ENCODE measurements around the gene ST6GAL1. TPM values are rescaled to one million over a fixed set of nuclear protein-coding genes. Genes with fewer than 3 reads are reported as not detected.
"Not testable (repeated sequence)": the region's sequence is repeated elsewhere in the genome, so short reads cannot be mapped to it uniquely, and the experiment has no call there.

Gene ST6GAL1
- total and polyA plus RNA-seq, 9 donors: 9.4 to 17.3 (median 13.0) TPM

GRCh38 chr3:187017511-187018230, 87.3 kb downstream of the ST6GAL1 start:
- no peaks in the 10 kb centered on the region for H3K9me3 ChIP-seq (replicated peaks; ENCODE audit: control insufficient read depth, low read depth, low read length)
- no peak overlapping the region for H3K4me3 ChIP-seq (ENCODE audit: low read length)
- 77% methylated on average over 7 of the region's 17 CpGs for WGBS (ENCODE audit: insufficient coverage)
- no peaks in the 10 kb centered on the region for H3K27me3 ChIP-seq (ENCODE audit: control insufficient read depth, insufficient read depth, low read length)
- peaks cover 2% of the 10 kb centered on the region for H3K4me1 ChIP-seq (ENCODE audit: control insufficient read depth, insufficient read depth, low read length)
- H3K36me3 ChIP-seq (ENCODE audit: control insufficient read depth, insufficient read depth, low read length): no peaks in the 10 kb centered on the region
- no peak for DNase-seq
- H3K27ac ChIP-seq (ENCODE audit: low read length): no peak overlapping the region

- WGBS (ENCODE audit: insufficient coverage): 87% methylated on average over 4 of the region's 4 CpGs
- H3K27me3 ChIP-seq (ENCODE audit: control insufficient read depth, insufficient read depth, low read length): no peaks in the 10 kb centered on the region
- H3K4me1 ChIP-seq (ENCODE audit: control insufficient read depth, insufficient read depth, low read length): no peaks in the 10 kb centered on the region
- no peak overlapping the region for H3K4me3 ChIP-seq (ENCODE audit: low read length)
- H3K36me3 ChIP-seq (ENCODE audit: control insufficient read depth, insufficient read depth, low read length): no peaks in the 10 kb centered on the region
- no peak overlapping the region for H3K27ac ChIP-seq (ENCODE audit: low read length)
- no peaks in the 10 kb centered on the region for H3K9me3 ChIP-seq (replicated peaks; ENCODE audit: control insufficient read depth, low read depth, low read length)
- no peak for DNase-seq
These were observed 89.3 kb downstream of the ST6GAL1 start for GRCh38 chr3:187019542-187020072.

- Histone ChIP-seq H3K4me1 (ENCODE audit: control insufficient read depth, insufficient read depth, low read length) (no peaks in the 10 kb centered on the region), H3K36me3 (ENCODE audit: control insufficient read depth, insufficient read depth, low read length) (no peaks in the 10 kb centered on the region), H3K9me3 (replicated peaks; ENCODE audit: control insufficient read depth, low read depth, low read length) (no peaks in the 10 kb centered on the region), H3K27ac (ENCODE audit: low read length) (no peak overlapping the region), H3K4me3 (ENCODE audit: low read length) (no peak overlapping the region), H3K27me3 (ENCODE audit: control insufficient read depth, insufficient read depth, low read length) (no peaks in the 10 kb centered on the region)
- no peak for DNase-seq
- no CpG with 5 or more reads among the region's 3 CpGs for WGBS (ENCODE audit: insufficient coverage)
These were observed 90.0 kb downstream of the ST6GAL1 start for GRCh38 chr3:187020376-187020775.

DNA sequence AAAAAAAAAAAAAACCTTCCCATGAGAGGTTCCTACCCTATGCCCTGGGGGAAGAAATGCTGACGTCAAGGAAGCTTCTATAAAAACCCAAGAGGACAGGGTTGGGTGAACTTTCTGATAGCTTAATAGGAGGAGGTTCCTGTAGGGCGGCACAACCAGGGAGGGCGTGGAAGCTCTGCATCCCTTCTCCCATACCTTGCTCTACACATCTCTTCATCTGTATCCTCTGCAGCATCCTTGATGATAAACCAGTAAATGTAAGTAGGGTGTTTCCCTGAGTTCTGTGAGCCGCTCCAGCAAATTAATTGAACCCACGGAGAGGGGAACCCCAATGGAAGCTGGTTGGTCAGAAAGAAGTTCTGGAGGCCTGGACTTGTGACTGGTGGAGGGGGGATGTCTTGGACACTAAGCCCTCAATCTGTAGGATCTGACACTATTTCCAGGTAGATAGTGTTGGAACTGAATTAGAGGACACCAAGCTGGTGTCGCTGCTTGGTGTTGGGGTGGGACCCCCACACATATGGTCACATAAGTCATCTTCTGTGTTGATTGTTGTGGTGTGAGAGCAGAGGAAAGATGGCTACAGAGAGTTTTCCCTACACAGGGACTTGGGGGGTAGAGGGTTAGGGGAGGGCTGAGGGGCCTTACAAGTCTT, 91.5 kb downstream of the ST6GAL1 start:
- no peak for DNase-seq
- Histone ChIP-seq H3K36me3 (ENCODE audit: control insufficient read depth, insufficient read depth, low read length) (no peaks in the 10 kb centered on the region), H3K4me1 (ENCODE audit: control insufficient read depth, insufficient read depth, low read length) (no peaks in the 10 kb centered on the region), H3K9me3 (replicated peaks; ENCODE audit: control insufficient read depth, low read depth, low read length) (no peaks in the 10 kb centered on the region), H3K4me3 (ENCODE audit: low read length) (no peak overlapping the region), H3K27me3 (ENCODE audit: control insufficient read depth, insufficient read depth, low read length) (no peaks in the 10 kb centered on the region), H3K27ac (ENCODE audit: low read length) (no peak overlapping the region)
- 74% methylated on average over 2 of the region's 6 CpGs for WGBS (ENCODE audit: insufficient coverage)

DNA sequence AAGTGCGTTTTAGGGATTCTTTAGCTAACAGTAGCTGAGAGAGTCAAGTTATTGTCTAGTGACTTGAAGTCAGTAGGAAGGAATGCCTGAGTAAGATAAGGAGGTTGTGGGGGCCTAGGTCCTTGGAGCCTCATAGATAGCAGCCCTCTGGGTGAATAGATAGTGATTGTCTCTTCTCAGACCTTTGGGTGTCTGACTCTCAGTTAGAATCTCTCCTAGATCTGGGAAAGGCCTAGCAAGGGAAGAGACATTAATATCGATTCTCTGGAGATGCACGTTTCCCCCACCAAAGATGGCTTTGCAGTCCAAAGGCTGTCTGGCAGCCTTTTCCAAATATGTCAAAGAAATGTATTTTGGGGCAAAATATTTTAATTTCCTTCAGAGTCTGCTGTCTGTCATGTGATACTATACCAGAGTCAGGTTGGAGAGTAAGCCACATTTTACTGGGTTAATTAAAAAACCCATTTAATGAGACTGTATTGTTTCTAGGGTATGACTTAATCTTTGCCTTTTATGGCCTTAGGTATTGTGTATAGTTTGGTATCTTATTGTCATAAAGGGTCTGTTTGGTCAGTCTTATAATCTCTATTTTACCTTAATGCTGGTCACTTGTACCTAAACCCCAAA, 92.2 kb downstream of the ST6GAL1 start:
- Histone ChIP-seq H3K27ac (ENCODE audit: low read length) (no peak overlapping the region), H3K27me3 (ENCODE audit: control insufficient read depth, insufficient read depth, low read length) (no peaks in the 10 kb centered on the region), H3K4me1 (ENCODE audit: control insufficient read depth, insufficient read depth, low read length) (no peaks in the 10 kb centered on the region), H3K4me3 (ENCODE audit: low read length) (no peak overlapping the region), H3K9me3 (replicated peaks; ENCODE audit: control insufficient read depth, low read depth, low read length) (no peaks in the 10 kb centered on the region), H3K36me3 (ENCODE audit: control insufficient read depth, insufficient read depth, low read length) (no peaks in the 10 kb centered on the region)
- no peak for DNase-seq
- 75% methylated on average over 2 of the region's 3 CpGs for WGBS (ENCODE audit: insufficient coverage)

DNA sequence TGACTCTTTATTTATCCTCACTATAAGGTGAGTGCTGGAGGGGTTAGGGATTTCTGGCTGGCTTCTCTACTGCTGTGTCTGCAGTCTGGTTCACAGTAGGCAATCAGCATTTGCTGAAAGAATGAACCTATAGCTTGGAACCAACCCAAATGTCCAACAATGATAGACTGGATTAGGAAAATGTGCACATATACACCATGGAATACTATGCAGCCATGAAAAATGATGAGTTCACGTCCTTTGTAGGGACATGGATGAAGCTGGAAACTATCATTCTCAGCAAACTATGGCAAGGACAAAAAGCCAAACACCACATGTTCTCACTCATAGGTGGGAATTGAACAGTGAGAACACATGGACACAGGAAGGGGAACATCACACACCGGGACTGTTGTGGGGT, 93.0 kb downstream of the ST6GAL1 start:
- not testable (repeated sequence) for DNase-seq

GRCh38 chr3:187024536-187025226, 94.4 kb downstream of the ST6GAL1 start:
- no peaks in the 10 kb centered on the region for H3K4me1 ChIP-seq (ENCODE audit: control insufficient read depth, insufficient read depth, low read length)
- H3K36me3 ChIP-seq (ENCODE audit: control insufficient read depth, insufficient read depth, low read length): no peaks in the 10 kb centered on the region
- 95% methylated on average over 6 of the region's 10 CpGs for whole genome bisulfite sequencing (ENCODE audit: insufficient coverage)
- H3K27me3 ChIP-seq (ENCODE audit: control insufficient read depth, insufficient read depth, low read length): no peaks in the 10 kb centered on the region
- no peak overlapping the region for H3K4me3 ChIP-seq (ENCODE audit: low read length)
- no peak for DNase-seq
- H3K27ac ChIP-seq (ENCODE audit: low read length): no peak overlapping the region
- H3K9me3 ChIP-seq (replicated peaks; ENCODE audit: control insufficient read depth, low read depth, low read length): no peaks in the 10 kb centered on the region

More for the DNA sequence above, 93.0 kb downstream of the ST6GAL1 start:
- not testable (repeated sequence) for H3K4me3 ChIP-seq (ENCODE audit: low read length); H3K27ac ChIP-seq (ENCODE audit: low read length); H3K4me1 ChIP-seq (ENCODE audit: control insufficient read depth, insufficient read depth, low read length); H3K36me3 ChIP-seq (ENCODE audit: control insufficient read depth, insufficient read depth, low read length); H3K27me3 ChIP-seq (ENCODE audit: control insufficient read depth, insufficient read depth, low read length); H3K9me3 ChIP-seq (replicated peaks; ENCODE audit: control insufficient read depth, low read depth, low read length)
- WGBS (ENCODE audit: insufficient coverage): no CpG with 5 or more reads among the region's 2 CpGs

- no peaks in the 10 kb centered on the region for H3K9me3 ChIP-seq (replicated peaks; ENCODE audit: control insufficient read depth, low read depth, low read length)
- no peak overlapping the region for H3K27ac ChIP-seq (ENCODE audit: low read length)
- no peaks in the 10 kb centered on the region for H3K4me1 ChIP-seq (ENCODE audit: control insufficient read depth, insufficient read depth, low read length)
- DNase-seq: no peak
- no peaks in the 10 kb centered on the region for H3K36me3 ChIP-seq (ENCODE audit: control insufficient read depth, insufficient read depth, low read length)
- no peaks in the 10 kb centered on the region for H3K27me3 ChIP-seq (ENCODE audit: control insufficient read depth, insufficient read depth, low read length)
- no peak overlapping the region for H3K4me3 ChIP-seq (ENCODE audit: low read length)
- 69% methylated on average over 2 of the region's 6 CpGs for WGBS (ENCODE audit: insufficient coverage)
These were observed 94.9 kb downstream of the ST6GAL1 start for GRCh38 chr3:187025254-187025655.

- Histone ChIP-seq H3K4me3 (ENCODE audit: low read length) (no peak overlapping the region), H3K9me3 (replicated peaks; ENCODE audit: control insufficient read depth, low read depth, low read length) (no peaks in the 10 kb centered on the region), H3K4me1 (ENCODE audit: control insufficient read depth, insufficient read depth, low read length) (no peaks in the 10 kb centered on the region), H3K27ac (ENCODE audit: low read length) (no peak overlapping the region), H3K27me3 (ENCODE audit: control insufficient read depth, insufficient read depth, low read length) (no peaks in the 10 kb centered on the region), H3K36me3 (ENCODE audit: control insufficient read depth, insufficient read depth, low read length) (no peaks in the 10 kb centered on the region)
- WGBS (ENCODE audit: insufficient coverage): 61% methylated on average over 5 of the region's 9 CpGs
- DNase-seq: no peak
These were observed 95.5 kb downstream of the ST6GAL1 start for GRCh38 chr3:187025656-187026316.

Measured in muscle of leg (tissue), 11 donors.